Hepatocyte (in vitro differentiated cells): ENCODE data around the gene PRKCSH. TPM values are rescaled to one million over a fixed set of nuclear protein-coding genes. Genes with fewer than 3 reads are reported as not detected.

Experiments used
- DNase-seq: peaks from one replicate; pipeline ENCODE4 v3.0.0-alpha.2; 2016; ENCODE audit warnings: low spot score
- H2AFZ ChIP-seq: fragments of 200-600 bp; sonication (generic); 2 replicates; pipeline ENCODE4 v1.6.0; 2016; ENCODE audit warnings: antibody characterized with exemption, mild to moderate bottlenecking
- H3K27ac ChIP-seq: fragments of 200-600 bp; sonication (generic); 2 replicates; pipeline ENCODE4 v1.5.1; 2016; ENCODE audit warnings: mild to moderate bottlenecking
- H3K27me3 ChIP-seq: fragments of 200-600 bp; sonication (generic); 2 replicates; pipeline ENCODE4 v1.6.1; 2016
- H3K36me3 ChIP-seq: fragments of 200-600 bp; sonication (generic); replicated peaks from 2 replicates; pipeline ENCODE4 v1.5.1; 2016; ENCODE audit warnings: low read depth; ENCODE audit not compliant: insufficient read depth
- H3K4me1 ChIP-seq: fragments of 200-600 bp; sonication (generic); 2 replicates; pipeline ENCODE4 v1.5.1; 2016; ENCODE audit warnings: mild to moderate bottlenecking, moderate library complexity; ENCODE audit not compliant: insufficient read depth
- H3K4me2 ChIP-seq: fragments of 200-600 bp; sonication (generic); 2 replicates; pipeline ENCODE4 v1.6.0; 2016
- H3K4me3 ChIP-seq: fragments of 200-600 bp; sonication (generic); 2 replicates; pipeline ENCODE4 v1.5.1; 2016; ENCODE audit warnings: mild to moderate bottlenecking
- H3K79me2 ChIP-seq: fragments of 200-600 bp; sonication (generic); 2 replicates; pipeline ENCODE4 v1.6.0; 2017; ENCODE audit warnings: mild to moderate bottlenecking
- H3K9me2 ChIP-seq: fragments of 200-600 bp; sonication (generic); replicated peaks from 2 replicates; pipeline ENCODE4 v1.6.0; 2017; ENCODE audit warnings: mild to moderate bottlenecking; ENCODE audit not compliant: insufficient read depth
- H3K9me3 ChIP-seq: fragments of 200-600 bp; sonication (generic); 2 replicates; pipeline ENCODE4 v1.5.1; 2016; ENCODE audit warnings: low read depth, mild to moderate bottlenecking
- H4K20me1 ChIP-seq: fragments of 200-600 bp; sonication (generic); 2 replicates; pipeline ENCODE4 v1.6.0; 2016; ENCODE audit warnings: mild to moderate bottlenecking; ENCODE audit not compliant: insufficient read depth, poor library complexity, severe bottlenecking
- EZH2 ChIP-seq: fragments of 200-600 bp; sonication (generic); IDR thresholded peaks from 2 replicates; pipeline ENCODE4 v1.6.1; 2016; ENCODE audit warnings: antibody characterized with exemption, mild to moderate bottlenecking, borderline replicate concordance
- EZH2phosphoT487 ChIP-seq: fragments of 200-600 bp; sonication (generic); IDR thresholded peaks from one replicate; pipeline ENCODE4 v1.6.1; 2018; ENCODE audit warnings: antibody characterized with exemption, mild to moderate bottlenecking, low read depth, moderate library complexity; ENCODE audit not compliant: unreplicated experiment, severe bottlenecking
- WGBS: methylation state at CpG from one replicate; pipeline ENCODE4 v1.1.6; 2016; ENCODE audit warnings: low lambda C conversion rate; ENCODE audit errors: missing lambda C conversion rate; 5-methylcytosine and 5-hydroxymethylcytosine counted together
- polyA plus RNA-seq: library from polyadenylated mRNA; unstranded; fragments of >200 nt; fragmentation: Nextera tagmentation; extraction: Ambion mirVana; gene quantifications from 2 replicates; pipeline ENCODE4 v1.2.1, GENCODE V29; 2016
- total RNA-seq: library from RNA; depleted of rRNA; stranded (reverse); fragments of >200 nt; gene quantifications from 2 replicates; pipeline ENCODE4 v1.2.3, GENCODE V29; 2014
- TF ChIP-seq, protein P1 (sequence below): fragments of 200-600 bp; sonication (generic); IDR thresholded peaks from 2 replicates; pipeline ENCODE4 v1.5.1; 2016; ENCODE audit warnings: antibody characterized with exemption, mild to moderate bottlenecking; ENCODE audit not compliant: poor library complexity

PRKCSH gene
- total and polyA plus RNA-seq, 2 experiments from 2014 or later: 85.1 to 251 TPM

DNA sequence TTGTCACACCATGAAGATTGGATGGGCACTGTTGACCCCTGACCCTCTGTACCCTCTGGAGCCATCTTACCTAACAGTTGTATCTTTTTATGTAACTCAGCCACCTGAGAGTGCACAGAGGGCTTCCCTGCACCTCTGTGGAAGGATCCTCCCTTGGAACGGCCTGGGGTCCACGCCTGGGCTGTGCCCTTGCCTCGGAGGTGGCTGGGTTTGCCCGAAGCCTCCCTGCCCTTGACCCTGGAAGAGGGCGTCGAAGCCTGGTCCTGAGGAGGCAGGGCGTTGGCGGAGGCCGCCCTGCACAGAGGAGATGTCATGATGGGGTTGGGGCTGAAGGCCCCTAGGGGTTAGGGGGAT lies 755 bp upstream of the PRKCSH start:
- peaks cover 12% of the 10 kb centered on the region for H3K4me1 ChIP-seq
- H3K27me3 ChIP-seq: no peaks in the 10 kb centered on the region
- no peak for DNase-seq
- H2AFZ ChIP-seq: peak overlapping the region; percentile 45
- H3K79me2 ChIP-seq: peaks cover 30% of the 10 kb centered on the region
- 18% methylated on average over 9 of the region's 9 CpGs for WGBS
- peak overlapping the region; percentile 70 for H3K4me2 ChIP-seq
- no peaks in the 10 kb centered on the region for H4K20me1 ChIP-seq
- H3K9me3 ChIP-seq: no peaks in the 10 kb centered on the region
- no peaks in the 10 kb centered on the region for H3K9me2 ChIP-seq
- H3K27ac ChIP-seq: peak overlapping the region; percentile 32
- no peak overlapping the region for H3K4me3 ChIP-seq
- no peak for TF ChIP-seq EZH2
- no peak for TF ChIP-seq EZH2phosphoT487
- TF ChIP-seq, protein P1, sequence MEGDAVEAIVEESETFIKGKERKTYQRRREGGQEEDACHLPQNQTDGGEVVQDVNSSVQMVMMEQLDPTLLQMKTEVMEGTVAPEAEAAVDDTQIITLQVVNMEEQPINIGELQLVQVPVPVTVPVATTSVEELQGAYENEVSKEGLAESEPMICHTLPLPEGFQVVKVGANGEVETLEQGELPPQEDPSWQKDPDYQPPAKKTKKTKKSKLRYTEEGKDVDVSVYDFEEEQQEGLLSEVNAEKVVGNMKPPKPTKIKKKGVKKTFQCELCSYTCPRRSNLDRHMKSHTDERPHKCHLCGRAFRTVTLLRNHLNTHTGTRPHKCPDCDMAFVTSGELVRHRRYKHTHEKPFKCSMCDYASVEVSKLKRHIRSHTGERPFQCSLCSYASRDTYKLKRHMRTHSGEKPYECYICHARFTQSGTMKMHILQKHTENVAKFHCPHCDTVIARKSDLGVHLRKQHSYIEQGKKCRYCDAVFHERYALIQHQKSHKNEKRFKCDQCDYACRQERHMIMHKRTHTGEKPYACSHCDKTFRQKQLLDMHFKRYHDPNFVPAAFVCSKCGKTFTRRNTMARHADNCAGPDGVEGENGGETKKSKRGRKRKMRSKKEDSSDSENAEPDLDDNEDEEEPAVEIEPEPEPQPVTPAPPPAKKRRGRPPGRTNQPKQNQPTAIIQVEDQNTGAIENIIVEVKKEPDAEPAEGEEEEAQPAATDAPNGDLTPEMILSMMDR: no peak
- no peaks in the 10 kb centered on the region for H3K36me3 ChIP-seq

DNA sequence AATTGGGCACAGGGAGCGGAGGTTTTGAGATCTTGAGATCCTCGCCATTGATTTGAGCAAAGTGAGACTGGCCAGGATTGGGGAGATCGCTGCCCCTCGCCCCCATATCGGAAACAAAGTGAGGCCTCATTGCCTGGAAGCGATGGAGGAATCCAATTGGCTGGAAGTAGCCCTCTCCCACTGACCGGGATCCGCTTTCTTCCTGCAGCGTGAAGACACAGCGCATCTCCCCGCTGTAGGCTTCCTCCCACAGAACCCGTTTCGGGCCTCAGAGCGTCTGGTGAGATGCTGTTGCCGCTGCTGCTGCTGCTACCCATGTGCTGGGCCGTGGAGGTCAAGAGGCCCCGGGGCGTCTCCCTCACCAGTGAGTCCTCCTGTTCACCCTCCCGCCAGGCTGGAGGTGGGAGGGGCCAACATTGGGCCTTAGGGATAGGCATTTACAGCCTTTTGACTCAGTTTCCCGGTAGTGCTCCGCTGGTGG lies 438 bp downstream of the PRKCSH start:
- Histone ChIP-seq H3K27me3 (no peaks in the 10 kb centered on the region), H4K20me1 (no peaks in the 10 kb centered on the region), H3K79me2 (peaks cover 32% of the 10 kb centered on the region), H2AFZ (peak overlapping the region; percentile 58), H3K27ac (peak overlapping the region; percentile 64), H3K9me3 (no peaks in the 10 kb centered on the region), H3K4me1 (peaks cover 12% of the 10 kb centered on the region), H3K4me2 (peak overlapping the region; percentile 97), H3K9me2 (no peaks in the 10 kb centered on the region), H3K4me3 (peak overlapping the region; percentile 56), H3K36me3 (no peaks in the 10 kb centered on the region)
- 3% methylated on average over 21 of the region's 21 CpGs for WGBS
- DNase-seq: peak; percentile 59
- no peak for TF ChIP-seq EZH2
- no peak for TF ChIP-seq EZH2phosphoT487
- TF ChIP-seq, protein P1: no peak

DNA sequence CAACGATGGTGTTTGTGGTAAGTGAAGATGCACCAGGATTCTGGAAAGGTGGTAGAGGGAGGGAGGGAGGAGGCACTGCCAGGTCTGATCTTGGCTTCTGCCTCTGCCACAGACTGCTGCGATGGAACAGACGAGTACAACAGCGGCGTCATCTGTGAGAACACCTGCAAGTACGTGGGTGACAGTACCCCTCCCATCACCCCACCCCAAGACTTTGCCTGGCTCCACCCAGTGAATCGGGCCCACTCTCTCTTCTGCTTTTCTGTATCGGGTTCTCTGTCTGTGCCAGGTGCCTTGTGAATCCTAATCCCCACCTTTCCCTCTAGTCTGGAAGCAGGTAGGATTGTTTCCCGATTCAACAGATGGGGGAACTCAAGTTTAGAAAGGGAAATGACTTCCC lies 2.5 kb downstream of the PRKCSH start:
- Histone ChIP-seq H3K9me2 (no peaks in the 10 kb centered on the region), H4K20me1 (no peaks in the 10 kb centered on the region), H3K4me1 (peaks cover 12% of the 10 kb centered on the region), H3K79me2 (peaks cover 34% of the 10 kb centered on the region), H3K36me3 (no peaks in the 10 kb centered on the region), H2AFZ (no peak overlapping the region), H3K27me3 (no peaks in the 10 kb centered on the region), H3K4me2 (no peak overlapping the region), H3K9me3 (no peaks in the 10 kb centered on the region), H3K4me3 (no peak overlapping the region), H3K27ac (no peak overlapping the region)
- 97% methylated on average over 9 of the region's 9 CpGs for WGBS
- DNase-seq: no peak
- TF ChIP-seq EZH2phosphoT487 (no peak), EZH2 (no peak)
- TF ChIP-seq, protein P1: no peak

DNA sequence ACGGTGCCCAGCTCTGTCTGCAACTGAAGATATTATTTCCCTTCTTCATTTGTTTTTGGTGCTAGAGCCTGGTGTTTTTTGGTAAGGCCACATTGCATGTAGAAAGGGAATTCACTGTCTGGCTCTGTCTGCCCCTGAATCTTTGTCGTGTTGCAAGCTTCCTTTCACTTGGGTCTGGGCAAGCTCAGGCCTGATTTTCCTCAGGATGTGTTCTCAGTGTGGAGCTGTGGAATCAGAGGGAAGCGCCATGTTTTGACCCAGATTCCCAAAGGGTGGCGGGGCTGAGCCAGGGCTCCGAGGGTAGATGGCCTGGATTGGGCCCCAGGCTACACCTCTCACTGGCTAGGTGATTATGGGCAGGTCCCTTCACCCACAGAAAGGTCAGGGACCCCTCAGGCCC lies 8.6 kb downstream of the PRKCSH start:
- 89% methylated on average over 5 of the region's 5 CpGs for WGBS
- Histone ChIP-seq H3K36me3 (no peaks in the 10 kb centered on the region), H3K4me2 (no peak overlapping the region)

More for the DNA sequence above, 8.6 kb downstream of the PRKCSH start:
- Histone ChIP-seq H3K4me1 (no peaks in the 10 kb centered on the region), H3K4me3 (no peak overlapping the region), H2AFZ (no peak overlapping the region), H3K9me3 (no peaks in the 10 kb centered on the region), H3K9me2 (no peaks in the 10 kb centered on the region), H4K20me1 (no peaks in the 10 kb centered on the region), H3K27me3 (no peaks in the 10 kb centered on the region), H3K79me2 (peaks cover 6% of the 10 kb centered on the region), H3K27ac (no peak overlapping the region)
- no peak for DNase-seq
- TF ChIP-seq EZH2phosphoT487: no peak
- TF ChIP-seq, protein P1: no peak
- no peak for TF ChIP-seq EZH2
